OCI-LY3 (cell line): Measurements from ENCODE around the gene PIGS.

Source experiments
- CTCF ChIP-seq: fragments of 200-600, 300-600 bp; sonication (generic); IDR thresholded peaks from 2 replicates; pipeline ENCODE4 v1.5.1; 2014; ENCODE audit warnings: antibody characterized with exemption, low read length, low read depth
- EZH2phosphoT487 ChIP-seq: fragments of 200-600 bp; shearing (Covaris generic); IDR thresholded peaks from 2 replicates; pipeline ENCODE4 v1.6.1; 2018; ENCODE audit warnings: antibody characterized with exemption, mixed run types, low read depth

- TF ChIP-seq CTCF (no peak), EZH2phosphoT487 (no peak)
Observed at GRCh38 chr17:28555022-28555421, 16.3 kb downstream of the PIGS start.
